SK-N-SH (cell line): ENCODE measurements around the gene VANGL1. TPM values are rescaled to one million over a fixed set of nuclear protein-coding genes. Genes with fewer than 3 reads are reported as not detected.

Source experiments
- CTCF ChIA-PET: fragments of 300-600, 350-600 bp; formaldehyde crosslinking; extraction: SDS; loops from one replicate; lab custom pipeline; 2021; lab: Yijun Ruan, JAX
- POLR2A ChIA-PET: fragments of 350-600 bp; sonication (Branson Sonifier 250); formaldehyde crosslinking; extraction: SDS; loops from one replicate; lab custom pipeline; 2020; ENCODE audit warnings: antibody characterized with exemption, inconsistent platforms; lab: Yijun Ruan, JAX
- DNase-seq: peaks from one replicate; pipeline ENCODE4 v3.0.0; 2012
- H2AFZ ChIP-seq: fragments of 200-600 bp; sonication (generic); 2 replicates; pipeline ENCODE4 v1.8.1; 2016; ENCODE audit warnings: antibody characterized with exemption, mild to moderate bottlenecking, low read depth
- H3F3A ChIP-seq: fragments of 200-600 bp; sonication (generic); replicated peaks from 2 replicates; pipeline ENCODE3; 2016; ENCODE audit warnings: antibody characterized with exemption, mild to moderate bottlenecking; ENCODE audit not compliant: insufficient read depth
- H3K27ac ChIP-seq, 2 experiments: fragments of 200-500 bp in 1 of 2; fragments of 200-600 bp in 1 of 2; sonication (Bioruptor generic) in 1 of 2; sonication (generic), shearing (Covaris generic) in 1 of 2; 2 replicates each; pipeline versions ENCODE4 v1.5.1 to v1.6.1; 2014 to 2016; ENCODE audit warnings: low read depth in 2 of 2, inconsistent platforms in 1 of 2, low read length in 1 of 2, mild to moderate bottlenecking in 1 of 2, mixed read lengths in 1 of 2
- H3K27me3 ChIP-seq: fragments of 200-600 bp; sonication (generic), shearing (Covaris generic); 2 replicates; pipeline ENCODE4 v1.6.1; 2016; ENCODE audit warnings: mixed run types; ENCODE audit not compliant: insufficient read depth
- H3K36me3 ChIP-seq, 2 experiments: fragments of 200-500 bp in 1 of 2; fragments of 200-600 bp in 1 of 2; sonication (Bioruptor generic) in 1 of 2; sonication (generic) in 1 of 2; replicated peaks in 1 of 2; 2 replicates each; pipeline versions ENCODE3 to v1.5.1; 2014 to 2016; ENCODE audit warnings: low read length in 1 of 2, mild to moderate bottlenecking in 1 of 2; ENCODE audit not compliant: insufficient read depth in 2 of 2, control insufficient read depth in 1 of 2
- H3K4me1 ChIP-seq, 2 experiments: fragments of 200-500 bp in 1 of 2; fragments of 200-600 bp in 1 of 2; sonication (Bioruptor generic) in 1 of 2; sonication (generic), shearing (Covaris generic) in 1 of 2; 2 replicates each; pipeline versions ENCODE4 v1.5.1 to v1.6.1; 2014 to 2016; ENCODE audit warnings: low read depth in 1 of 2, low read length in 1 of 2, mixed run types in 1 of 2; ENCODE audit not compliant: insufficient read depth in 2 of 2, control insufficient read depth in 1 of 2
- H3K4me2 ChIP-seq: fragments of 200-600 bp; sonication (generic), shearing (Covaris generic); 2 replicates; pipeline ENCODE4 v1.6.1; 2017; ENCODE audit warnings: mixed run types
- H3K4me3 ChIP-seq, 2 experiments: fragments of 200-500 bp in 1 of 2; fragments of 200-600 bp in 1 of 2; sonication (Bioruptor generic) in 1 of 2; sonication (generic), shearing (Covaris generic) in 1 of 2; 2 replicates each; pipeline versions ENCODE4 v1.5.1 to v1.8.1; 2014 to 2016; ENCODE audit warnings: low read depth in 2 of 2, inconsistent platforms in 1 of 2, low read length in 1 of 2, mild to moderate bottlenecking in 1 of 2, mixed read lengths in 1 of 2, moderate library complexity in 1 of 2
- H3K79me2 ChIP-seq: fragments of 200-600 bp; sonication (generic); 2 replicates; pipeline ENCODE4 v1.8.1; 2017; ENCODE audit warnings: mild to moderate bottlenecking; ENCODE audit not compliant: insufficient read depth
- H3K9ac ChIP-seq: fragments of 200-600 bp; sonication (generic); 2 replicates; pipeline ENCODE4 v1.6.1; 2017; ENCODE audit warnings: mixed run types
- H3K9me2 ChIP-seq: fragments of 200-600 bp; sonication (generic); 2 replicates; pipeline ENCODE4 v1.6.1; 2017; ENCODE audit warnings: mixed run types
- H3K9me3 ChIP-seq: fragments of 200-600 bp; sonication (generic); 2 replicates; pipeline ENCODE4 v1.6.1; 2017; ENCODE audit warnings: mixed run types, mild to moderate bottlenecking, moderate library complexity
- H4K20me1 ChIP-seq: fragments of 200-600 bp; sonication (generic); 2 replicates; pipeline ENCODE4 v1.6.1; 2017; ENCODE audit warnings: mild to moderate bottlenecking, mixed run types; ENCODE audit not compliant: insufficient read depth
- EZH2phosphoT487 ChIP-seq: fragments of 200-600 bp; sonication (generic); IDR thresholded peaks from 2 replicates; pipeline ENCODE4 v1.6.1; 2017; ENCODE audit warnings: low read depth, mixed run types, mild to moderate bottlenecking, antibody characterized with exemption, moderate library complexity, borderline replicate concordance
- FOXJ3 ChIP-seq: sonication (generic); formaldehyde crosslinking; IDR thresholded peaks from 2 replicates; pipeline ENCODE4 v1.5.1; 2020; ENCODE audit warnings: mild to moderate bottlenecking, missing genetic modification reagents
- FOXM1 ChIP-seq: IDR thresholded peaks from 2 replicates; pipeline ENCODE4 v1.4.0; 2012; ENCODE audit warnings: low read depth, mild to moderate bottlenecking
- GABPA ChIP-seq: IDR thresholded peaks from 2 replicates; pipeline ENCODE4 v1.4.0; 2012; ENCODE audit warnings: low read depth, mild to moderate bottlenecking
- GATA2 ChIP-seq: sonication (generic); formaldehyde crosslinking; IDR thresholded peaks from 2 replicates; pipeline ENCODE4 v1.5.0; 2020; ENCODE audit warnings: mild to moderate bottlenecking, missing genetic modification reagents
- MEF2A ChIP-seq: IDR thresholded peaks from 2 replicates; pipeline ENCODE4 v1.4.0; 2012; ENCODE audit warnings: low read depth, borderline replicate concordance
- MXI1 ChIP-seq: IDR thresholded peaks from 2 replicates; pipeline ENCODE4 v1.6.1; 2012; ENCODE audit warnings: mild to moderate bottlenecking, low read depth, low read length, improper control_type of control experiment
- NFIC ChIP-seq: IDR thresholded peaks from 2 replicates; pipeline ENCODE4 v1.4.0; 2012; ENCODE audit warnings: borderline replicate concordance
- NRF1 ChIP-seq: IDR thresholded peaks from 2 replicates; pipeline ENCODE4 v1.6.1; 2012; ENCODE audit warnings: low read depth, mild to moderate bottlenecking, low read length
- POLR2AphosphoS5 ChIP-seq: IDR thresholded peaks from 2 replicates; pipeline ENCODE4 v1.6.1; 2012; ENCODE audit warnings: low read depth, low read length
- SMC3 ChIP-seq: IDR thresholded peaks from 2 replicates; pipeline ENCODE4 v1.6.1; 2012; ENCODE audit warnings: low read depth, low read length, improper control_type of control experiment
- TAF1 ChIP-seq: IDR thresholded peaks from 2 replicates; pipeline ENCODE4 v1.6.1; 2012; ENCODE audit warnings: low read depth, mild to moderate bottlenecking, low read length, moderate library complexity, borderline replicate concordance
- TCF12 ChIP-seq: IDR thresholded peaks from 2 replicates; pipeline ENCODE4 v1.4.0; 2012
- WGBS: methylation state at CpG from one replicate; pipeline ENCODE4 v1.1.6; 2017; ENCODE audit warnings: low lambda C conversion rate; 5-methylcytosine and 5-hydroxymethylcytosine counted together
- polyA plus RNA-seq, 3 experiments: library from polyadenylated mRNA; depleted of rRNA; stranded (reverse); fragments of >200 nt; gene quantifications; 2 replicates each; pipeline ENCODE4 v1.2.3, GENCODE V29; 2012
- TF ChIP-seq, protein P1 (sequence below): fragments of 150-350 bp; IDR thresholded peaks from 2 replicates; pipeline ENCODE4 v1.6.1; 2016; ENCODE audit warnings: mild to moderate bottlenecking, low read depth, low read length
- TF ChIP-seq, protein P2 (sequence below): IDR thresholded peaks from 2 replicates; pipeline ENCODE4; 2012
- TF ChIP-seq, protein P3 (sequence below): fragments of 150-350 bp; IDR thresholded peaks from 2 replicates; pipeline ENCODE4 v1.6.1; 2017; ENCODE audit warnings: antibody characterized with exemption, low read length, low read depth, borderline replicate concordance
- TF ChIP-seq, protein P4 (sequence below): IDR thresholded peaks from 2 replicates; pipeline ENCODE4 v1.4.0; 2012; ENCODE audit warnings: low read depth, borderline replicate concordance
- TF ChIP-seq, protein P5 (sequence below): fragments of 200-600 bp; sonication (generic); IDR thresholded peaks from 2 replicates; pipeline ENCODE4 v1.6.1; 2017; ENCODE audit warnings: antibody characterized with exemption, mild to moderate bottlenecking, moderate library complexity

VANGL1 gene
- polyA plus RNA-seq, 1 of the 3 experiments (the other 2 are of a cell fraction): 5.4 TPM

DNA sequence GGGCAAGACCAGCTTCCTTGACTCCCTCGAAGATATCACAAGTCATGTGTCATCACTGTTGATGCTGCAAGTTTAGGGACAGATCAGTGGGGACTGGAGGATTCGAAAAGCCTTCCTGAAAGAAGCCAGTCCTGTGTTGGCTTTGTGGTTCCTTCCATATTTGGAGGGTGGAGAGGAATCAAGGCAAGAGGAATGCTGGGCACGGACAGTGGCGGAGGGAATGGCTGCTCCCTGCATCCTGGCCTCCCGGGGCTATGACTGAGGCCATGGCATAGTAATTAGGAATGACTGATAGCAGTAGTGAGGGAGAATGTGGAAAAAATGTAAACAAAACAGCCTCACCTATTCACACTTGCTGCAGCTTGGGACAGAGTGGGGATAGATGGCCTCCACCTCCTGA is 36.4 kb downstream of the VANGL1 start:
- peaks cover 5 to 6% of the 10 kb centered on the region in 2 experiments; a peak in 2 of 4 replicates for H3K4me1 ChIP-seq
- ChIA-PET CTCF (interaction anchor here (0.7 to 1.9 kb wide), 3 partner anchors 29 to 70 kb away, joined by 3 to 5 read pairs (median 3); no protein-coding TSS in a partner anchor), POLR2A (no interaction called here)
- no peak for TF ChIP-seq FOXJ3 (CRISPR knock-in tag)
- no peak for TF ChIP-seq FOXM1
- no peak for TF ChIP-seq POLR2AphosphoS5
- TF ChIP-seq NRF1: no peak
- no peak for TF ChIP-seq SMC3
- TF ChIP-seq MXI1: no peak
- TF ChIP-seq, protein P1, sequence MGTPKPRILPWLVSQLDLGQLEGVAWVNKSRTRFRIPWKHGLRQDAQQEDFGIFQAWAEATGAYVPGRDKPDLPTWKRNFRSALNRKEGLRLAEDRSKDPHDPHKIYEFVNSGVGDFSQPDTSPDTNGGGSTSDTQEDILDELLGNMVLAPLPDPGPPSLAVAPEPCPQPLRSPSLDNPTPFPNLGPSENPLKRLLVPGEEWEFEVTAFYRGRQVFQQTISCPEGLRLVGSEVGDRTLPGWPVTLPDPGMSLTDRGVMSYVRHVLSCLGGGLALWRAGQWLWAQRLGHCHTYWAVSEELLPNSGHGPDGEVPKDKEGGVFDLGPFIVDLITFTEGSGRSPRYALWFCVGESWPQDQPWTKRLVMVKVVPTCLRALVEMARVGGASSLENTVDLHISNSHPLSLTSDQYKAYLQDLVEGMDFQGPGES: no peak
- TF ChIP-seq GATA2: no peak
- no peak for TF ChIP-seq TAF1
- TF ChIP-seq, protein P2, sequence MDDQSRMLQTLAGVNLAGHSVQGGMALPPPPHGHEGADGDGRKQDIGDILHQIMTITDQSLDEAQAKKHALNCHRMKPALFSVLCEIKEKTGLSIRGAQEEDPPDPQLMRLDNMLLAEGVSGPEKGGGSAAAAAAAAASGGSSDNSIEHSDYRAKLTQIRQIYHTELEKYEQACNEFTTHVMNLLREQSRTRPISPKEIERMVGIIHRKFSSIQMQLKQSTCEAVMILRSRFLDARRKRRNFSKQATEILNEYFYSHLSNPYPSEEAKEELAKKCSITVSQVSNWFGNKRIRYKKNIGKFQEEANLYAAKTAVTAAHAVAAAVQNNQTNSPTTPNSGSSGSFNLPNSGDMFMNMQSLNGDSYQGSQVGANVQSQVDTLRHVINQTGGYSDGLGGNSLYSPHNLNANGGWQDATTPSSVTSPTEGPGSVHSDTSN: no peak
- TF ChIP-seq MEF2A: no peak
- no peak for TF ChIP-seq NFIC
- TF ChIP-seq EZH2phosphoT487: no peak
- TF ChIP-seq, protein P3, sequence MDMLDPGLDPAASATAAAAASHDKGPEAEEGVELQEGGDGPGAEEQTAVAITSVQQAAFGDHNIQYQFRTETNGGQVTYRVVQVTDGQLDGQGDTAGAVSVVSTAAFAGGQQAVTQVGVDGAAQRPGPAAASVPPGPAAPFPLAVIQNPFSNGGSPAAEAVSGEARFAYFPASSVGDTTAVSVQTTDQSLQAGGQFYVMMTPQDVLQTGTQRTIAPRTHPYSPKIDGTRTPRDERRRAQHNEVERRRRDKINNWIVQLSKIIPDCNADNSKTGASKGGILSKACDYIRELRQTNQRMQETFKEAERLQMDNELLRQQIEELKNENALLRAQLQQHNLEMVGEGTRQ: no peak
- TF ChIP-seq TCF12: no peak
- TF ChIP-seq, protein P4, sequence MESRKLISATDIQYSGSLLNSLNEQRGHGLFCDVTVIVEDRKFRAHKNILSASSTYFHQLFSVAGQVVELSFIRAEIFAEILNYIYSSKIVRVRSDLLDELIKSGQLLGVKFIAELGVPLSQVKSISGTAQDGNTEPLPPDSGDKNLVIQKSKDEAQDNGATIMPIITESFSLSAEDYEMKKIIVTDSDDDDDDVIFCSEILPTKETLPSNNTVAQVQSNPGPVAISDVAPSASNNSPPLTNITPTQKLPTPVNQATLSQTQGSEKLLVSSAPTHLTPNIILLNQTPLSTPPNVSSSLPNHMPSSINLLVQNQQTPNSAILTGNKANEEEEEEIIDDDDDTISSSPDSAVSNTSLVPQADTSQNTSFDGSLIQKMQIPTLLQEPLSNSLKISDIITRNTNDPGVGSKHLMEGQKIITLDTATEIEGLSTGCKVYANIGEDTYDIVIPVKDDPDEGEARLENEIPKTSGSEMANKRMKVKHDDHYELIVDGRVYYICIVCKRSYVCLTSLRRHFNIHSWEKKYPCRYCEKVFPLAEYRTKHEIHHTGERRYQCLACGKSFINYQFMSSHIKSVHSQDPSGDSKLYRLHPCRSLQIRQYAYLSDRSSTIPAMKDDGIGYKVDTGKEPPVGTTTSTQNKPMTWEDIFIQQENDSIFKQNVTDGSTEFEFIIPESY: no peak
- TF ChIP-seq GABPA: no peak
- TF ChIP-seq, protein P5, sequence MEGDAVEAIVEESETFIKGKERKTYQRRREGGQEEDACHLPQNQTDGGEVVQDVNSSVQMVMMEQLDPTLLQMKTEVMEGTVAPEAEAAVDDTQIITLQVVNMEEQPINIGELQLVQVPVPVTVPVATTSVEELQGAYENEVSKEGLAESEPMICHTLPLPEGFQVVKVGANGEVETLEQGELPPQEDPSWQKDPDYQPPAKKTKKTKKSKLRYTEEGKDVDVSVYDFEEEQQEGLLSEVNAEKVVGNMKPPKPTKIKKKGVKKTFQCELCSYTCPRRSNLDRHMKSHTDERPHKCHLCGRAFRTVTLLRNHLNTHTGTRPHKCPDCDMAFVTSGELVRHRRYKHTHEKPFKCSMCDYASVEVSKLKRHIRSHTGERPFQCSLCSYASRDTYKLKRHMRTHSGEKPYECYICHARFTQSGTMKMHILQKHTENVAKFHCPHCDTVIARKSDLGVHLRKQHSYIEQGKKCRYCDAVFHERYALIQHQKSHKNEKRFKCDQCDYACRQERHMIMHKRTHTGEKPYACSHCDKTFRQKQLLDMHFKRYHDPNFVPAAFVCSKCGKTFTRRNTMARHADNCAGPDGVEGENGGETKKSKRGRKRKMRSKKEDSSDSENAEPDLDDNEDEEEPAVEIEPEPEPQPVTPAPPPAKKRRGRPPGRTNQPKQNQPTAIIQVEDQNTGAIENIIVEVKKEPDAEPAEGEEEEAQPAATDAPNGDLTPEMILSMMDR: no peak
- TF ChIP-seq, all 33 proteins: peak for 0
- DNase-seq: no peak
- Histone ChIP-seq H3F3A (no peaks in the 10 kb centered on the region), H3K4me2 (no peak overlapping the region), H3K9me3 (no peaks in the 10 kb centered on the region), H3K9me2 (no peaks in the 10 kb centered on the region), H3K27ac (no peak overlapping the region), H3K36me3 (peaks cover 2 to 11% of the 10 kb centered on the region in 2 experiments), H3K79me2 (peaks cover 23% of the 10 kb centered on the region; the same call in 1 of the 2 replicates), H3K9ac (no peak overlapping the region), H4K20me1 (no peaks in the 10 kb centered on the region), H3K4me3 (no peak overlapping the region), H3K27me3 (no peaks in the 10 kb centered on the region), H2AFZ (no peak overlapping the region)
- WGBS: 79% methylated on average over 5 of the region's 5 CpGs
